IMR-90 (cell line): ENCODE results near the gene NPSR1. TPM values are rescaled to one million over a fixed set of nuclear protein-coding genes. Genes with fewer than 3 reads are reported as not detected.

Source experiments
- ATAC-seq: fragments of 200-7000 bp; cut with Tn5 transposase; 2 replicates; pipeline ENCODE4 v1.9.1; 2020; ENCODE audit warnings: low read depth, mild to moderate bottlenecking, moderate library complexity
- BruUV-seq: library from RNA; stranded (reverse); fragments of 400-500 nt; replicated peaks from 2 replicates; lab custom pipeline; 2021; lab: Mats Ljungman, UMichigan
- CTCF ChIA-PET: fragments of 300-600 bp; formaldehyde crosslinking; extraction: SDS; loops from one replicate; lab custom pipeline; 2021; ENCODE audit warnings: antibody characterized with exemption; lab: Yijun Ruan, JAX
- POLR2A ChIA-PET: fragments of 300-600 bp; sonication (Branson Sonifier 250); formaldehyde crosslinking; loops from one replicate; lab custom pipeline; 2022; ENCODE audit warnings: antibody characterized with exemption; ENCODE audit not compliant: unreplicated experiment; lab: Charles Lee
- DNase-seq: peaks from one replicate; pipeline ENCODE4 v3.0.0; 2013
- H2AFZ ChIP-seq: replicated peaks from 2 replicates; pipeline ENCODE3; 2013; ENCODE audit warnings: low read length, mild to moderate bottlenecking; ENCODE audit not compliant: poor library complexity
- H2AK5ac ChIP-seq: 2 replicates; pipeline ENCODE4 v1.6.1; 2013; ENCODE audit warnings: low read depth, low read length, inconsistent platforms
- H2AK9ac ChIP-seq: replicated peaks from 2 replicates; pipeline ENCODE3; 2013; ENCODE audit warnings: mild to moderate bottlenecking, low read depth, low read length, moderate library complexity; ENCODE audit not compliant: poor library complexity
- H2BK120ac ChIP-seq: 2 replicates; pipeline ENCODE4 v1.6.1; 2013; ENCODE audit warnings: low read depth, low read length, inconsistent platforms
- H2BK15ac ChIP-seq: 3 replicates; pipeline ENCODE4 v1.6.1; 2013; ENCODE audit warnings: low read depth, low read length, inconsistent platforms
- H2BK20ac ChIP-seq: 2 replicates; pipeline ENCODE4 v1.6.1; 2013; ENCODE audit warnings: low read depth, mild to moderate bottlenecking, inconsistent platforms, low read length, moderate library complexity
- H2BK5ac ChIP-seq: 2 replicates; pipeline ENCODE4 v1.6.1; 2013; ENCODE audit warnings: mild to moderate bottlenecking, low read depth, low read length, inconsistent platforms; ENCODE audit not compliant: poor library complexity, severe bottlenecking
- H3K14ac ChIP-seq: replicated peaks from 2 replicates; pipeline ENCODE4 v1.6.1; 2013; ENCODE audit warnings: low read depth, low read length, inconsistent platforms
- H3K18ac ChIP-seq: 2 replicates; pipeline ENCODE4 v1.6.1; 2013; ENCODE audit warnings: low read depth, low read length, control low read depth
- H3K23ac ChIP-seq: 2 replicates; pipeline ENCODE4 v1.6.1; 2013; ENCODE audit warnings: low read depth, low read length, inconsistent platforms
- H3K27ac ChIP-seq: 2 replicates; pipeline ENCODE4 v1.5.1; 2013; ENCODE audit warnings: mild to moderate bottlenecking, control low read depth, low read length; ENCODE audit not compliant: insufficient read depth
- H3K27me3 ChIP-seq: 2 replicates; pipeline ENCODE4 v1.6.1; 2013; ENCODE audit warnings: low read length; ENCODE audit not compliant: control insufficient read depth, insufficient read depth
- H3K36me3 ChIP-seq: 2 replicates; pipeline ENCODE4 v1.6.1; 2013; ENCODE audit warnings: low read length, mixed read lengths; ENCODE audit not compliant: control insufficient read depth, insufficient read depth
- H3K4ac ChIP-seq: 2 replicates; pipeline ENCODE4 v1.6.1; 2013; ENCODE audit warnings: low read depth, low read length, inconsistent platforms
- H3K4me1 ChIP-seq: 2 replicates; pipeline ENCODE4 v1.6.1; 2013; ENCODE audit warnings: low read length, mixed read lengths; ENCODE audit not compliant: control insufficient read depth, insufficient read depth
- H3K4me2 ChIP-seq: 2 replicates; pipeline ENCODE4 v1.6.1; 2013; ENCODE audit warnings: low read depth, mild to moderate bottlenecking, control low read depth, low read length, moderate library complexity
- H3K4me3 ChIP-seq: 2 replicates; pipeline ENCODE4 v1.5.1; 2013; ENCODE audit warnings: low read depth, mild to moderate bottlenecking, control low read depth, low read length, moderate library complexity; ENCODE audit not compliant: insufficient read depth
- H3K56ac ChIP-seq: 2 replicates; pipeline ENCODE4 v1.6.1; 2013; ENCODE audit warnings: low read length, inconsistent platforms; ENCODE audit not compliant: insufficient read depth; ENCODE audit errors: extremely low read depth
- H3K79me1 ChIP-seq, 2 experiments: 2 replicates each; pipeline ENCODE4 v1.6.1; 2013; ENCODE audit warnings: low read length in 2 of 2, inconsistent platforms in 1 of 2, low read depth in 1 of 2
- H3K9ac ChIP-seq: 2 replicates; pipeline ENCODE4 v1.6.1; 2013; ENCODE audit warnings: low read depth, low read length, control low read depth
- H3K9me1 ChIP-seq: 2 replicates; pipeline ENCODE4 v1.6.1; 2013; ENCODE audit warnings: low read length, inconsistent platforms; ENCODE audit not compliant: insufficient read depth
- H3K9me3 ChIP-seq: 2 replicates; pipeline ENCODE4 v1.6.1; 2013; ENCODE audit warnings: low read length; ENCODE audit not compliant: control insufficient read depth, insufficient read depth
- H4K20me1 ChIP-seq: 2 replicates; pipeline ENCODE4 v1.6.1; 2013; ENCODE audit warnings: low read length, inconsistent platforms; ENCODE audit not compliant: insufficient read depth
- H4K5ac ChIP-seq: 2 replicates; pipeline ENCODE4 v1.6.1; 2013; ENCODE audit warnings: mild to moderate bottlenecking, low read depth, low read length, control low read depth
- H4K8ac ChIP-seq, 2 experiments: 2 replicates each; pipeline ENCODE4 v1.6.1; 2013; ENCODE audit warnings: low read depth in 2 of 2, low read length in 2 of 2, control low read depth in 1 of 2, inconsistent platforms in 1 of 2
- H4K91ac ChIP-seq: 2 replicates; pipeline ENCODE4 v1.6.1; 2013; ENCODE audit warnings: low read depth, low read length, inconsistent platforms; ENCODE audit not compliant: insufficient read depth
- ELK1 ChIP-seq: fragments of 150-350 bp; IDR thresholded peaks from 2 replicates; pipeline ENCODE4 v1.6.1; 2016; ENCODE audit warnings: low read depth, mild to moderate bottlenecking, low read length, moderate library complexity, borderline replicate concordance
- RCOR1 ChIP-seq: IDR thresholded peaks from 2 replicates; pipeline ENCODE4 v1.6.1; 2012; ENCODE audit warnings: mild to moderate bottlenecking, low read length, improper control_type of control experiment; ENCODE audit not compliant: insufficient replicate concordance
- WGBS, 2 experiments: methylation state at CpG; one replicate each; pipeline versions ENCODE4 v1.1.5 to v1.1.7; 2013; ENCODE audit warnings: missing lambda C conversion rate in 2 of 2; ENCODE audit not compliant: insufficient read length in 1 of 2; ENCODE audit errors: extremely low coverage in 2 of 2; 5-methylcytosine and 5-hydroxymethylcytosine counted together
- dilution Hi-C: fragments of 300-500 bp; cut with HindIII; formaldehyde crosslinking; loops from one replicate; pipeline ENCODE4 v1.14.3; 2018; ENCODE audit warnings: low sequenced_read_pairs; ENCODE audit not compliant: unreplicated experiment
- in situ Hi-C: fragments of 300-500 bp; cut with MboI; formaldehyde crosslinking; loops from 3 replicates; pipeline ENCODE4 v1.14.3; 2019; ENCODE audit warnings: low sequenced_read_pairs, inconsistent platforms, mixed read lengths
- intact Hi-C: fragments of 100-400 bp; cut with micrococcal nuclease; formaldehyde crosslinking; loops from 2 replicates; pipeline ENCODE4 v1.10.0; 2022
- polyA plus RNA-seq, 3 experiments: library from polyadenylated mRNA; depleted of rRNA; stranded (reverse); fragments of >200 nt; gene quantifications; 2 replicates each; pipeline ENCODE4 v1.2.3, GENCODE V29; 2012; ENCODE audit warnings: low replicate concordance in 1 of 3
- total RNA-seq: library from RNA; depleted of rRNA; stranded (reverse); fragments of >200 nt; gene quantifications from 2 replicates; pipeline ENCODE4 v1.2.3, GENCODE V29; 2012

Gene NPSR1
- total and polyA plus RNA-seq, 2 of the 4 experiments (the other 2 are of a cell fraction) = not detected

GRCh38 chr7:34735526-34735925 lies 77.5 kb downstream of the NPSR1 start:
- H2BK5ac ChIP-seq = no peak overlapping the region
- intact Hi-C loops = no loop called here
- H4K91ac ChIP-seq = no peak overlapping the region
- POLR2A ChIA-PET = no interaction called here
- no peak overlapping the region for H2AFZ ChIP-seq
- no peak overlapping the region for H4K5ac ChIP-seq
- no peaks in the 10 kb centered on the region for H3K4me1 ChIP-seq
- no peak for TF ChIP-seq ELK1
- TF ChIP-seq RCOR1 = no peak
- no peaks in the 10 kb centered on the region for H3K79me1 ChIP-seq
- no peaks in the 10 kb centered on the region for H3K36me3 ChIP-seq
- dilution Hi-C loops = no loop called here
- H3K14ac ChIP-seq = no peak overlapping the region
- WGBS, 2 experiments = no CpG with 5 or more reads among the region's 2 CpGs
- no peak overlapping the region for H3K27ac ChIP-seq
- no peak overlapping the region for H3K4me2 ChIP-seq
- H3K4me3 ChIP-seq = no peak overlapping the region
- H2BK20ac ChIP-seq = no peak overlapping the region
- H4K20me1 ChIP-seq = no peaks in the 10 kb centered on the region
- H4K8ac ChIP-seq = no peak overlapping the region
- ATAC-seq = no peak
- H3K4ac ChIP-seq = no peak overlapping the region
- H3K27me3 ChIP-seq = no peaks in the 10 kb centered on the region
- in situ Hi-C loops = no loop called here
- no TSS peak for BruUV-seq
- CTCF ChIA-PET = no interaction called here
- no peak overlapping the region for H3K18ac ChIP-seq
- H2BK120ac ChIP-seq = no peak overlapping the region
- H2BK15ac ChIP-seq = no peak overlapping the region
- no peaks in the 10 kb centered on the region for H3K9me3 ChIP-seq
- no peak overlapping the region for H3K9ac ChIP-seq
- no peak overlapping the region for H3K23ac ChIP-seq
- no peak overlapping the region for H2AK9ac ChIP-seq
- H3K9me1 ChIP-seq = no peaks in the 10 kb centered on the region
- no peak for DNase-seq
- no peak overlapping the region for H2AK5ac ChIP-seq
- H3K56ac ChIP-seq = no peak overlapping the region; the same call in 1 of the 2 replicates
